Activated CD4-positive, alpha-beta T cell treated with anti-CD3 and anti-CD28 coated beads, Interleukin-2, amount 10 ng/mL, durations not matched to agents 24 days and 14 days (primary cell): ENCODE results near the gene IL16. TPM values are rescaled to one million over a fixed set of nuclear protein-coding genes. Genes with fewer than 3 reads are reported as not detected.
A peak's percentile ranks its signal among the peaks of the same experiment; 100 is the strongest.

ENCODE experiments used
- DNase-seq: peaks from one replicate; pipeline ENCODE4 v3.0.0; 2022
- H3K27ac Mint-ChIP-seq: one replicate; pipeline ENCODE4 v1.8.0; 2022; ENCODE audit warnings: mild to moderate bottlenecking, mixed read lengths
- H3K27me3 Mint-ChIP-seq: one replicate; pipeline ENCODE4 v1.8.0; 2022; ENCODE audit warnings: mixed read lengths
- H3K36me3 Mint-ChIP-seq: one replicate; pipeline ENCODE4 v1.8.0; 2022; ENCODE audit warnings: low read depth, mild to moderate bottlenecking, mixed read lengths
- H3K4me1 Mint-ChIP-seq: one replicate; pipeline ENCODE4 v1.8.0; 2021; ENCODE audit warnings: mixed read lengths
- H3K4me3 Mint-ChIP-seq: one replicate; pipeline ENCODE4 v1.8.0; 2022; ENCODE audit warnings: mild to moderate bottlenecking, moderate library complexity, mixed read lengths
- H3K9me3 Mint-ChIP-seq: one replicate; pipeline ENCODE4 v1.8.0; 2021; ENCODE audit warnings: mixed read lengths
- intact Hi-C: fragments of 100-400 bp; cut with micrococcal nuclease; formaldehyde crosslinking; loops from one replicate; pipeline ENCODE4 v1.15.1; 2023
- total RNA-seq: library from RNA; stranded (reverse); gene quantifications from 2 replicates; pipeline ENCODE4 v1.2.3, GENCODE V29; 2022

IL16 gene
- total RNA-seq, 1 donor from 2014 or later: 93.2 TPM

DNA sequence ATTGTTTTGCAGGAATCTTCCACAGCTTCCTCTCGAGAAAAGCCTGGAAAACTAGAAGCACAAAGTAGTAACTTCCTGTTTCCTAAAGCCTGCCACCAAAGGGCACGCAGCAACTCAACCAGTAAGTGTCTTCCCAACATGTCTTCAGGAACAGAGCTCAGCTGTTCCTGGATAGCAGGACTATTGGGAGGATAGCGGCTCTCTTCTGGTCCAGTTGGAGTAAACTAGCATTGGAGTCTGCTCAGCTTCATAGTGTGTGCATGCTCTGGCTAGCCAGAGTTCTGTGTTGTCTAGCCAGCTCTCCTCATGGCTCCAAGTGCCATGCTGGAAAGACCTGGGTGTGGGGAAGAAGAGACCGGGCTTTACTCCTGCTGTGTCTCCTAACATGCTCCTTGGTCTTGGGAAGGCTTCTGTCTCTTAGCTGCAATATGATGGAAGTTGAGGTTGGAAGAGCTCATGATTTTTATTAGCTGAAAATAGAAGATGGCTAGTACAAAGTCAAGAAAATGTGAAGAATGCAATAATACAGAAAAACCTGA lies 63.1 kb downstream of the IL16 start:
- DNase-seq: peak; percentile 44
- intact Hi-C loops: loop anchor here (10.0 kb wide), 1 partner anchor 785 kb away; the partner anchor contains the start of gene MEX3B
- peaks cover 20% of the 10 kb centered on the region for H3K27me3 Mint-ChIP-seq
- peaks cover 2% of the 10 kb centered on the region for H3K4me1 Mint-ChIP-seq
- H3K9me3 Mint-ChIP-seq: no peaks in the 10 kb centered on the region
- H3K27ac Mint-ChIP-seq: no peak overlapping the region
- H3K4me3 Mint-ChIP-seq: no peak overlapping the region
- H3K36me3 Mint-ChIP-seq: no peaks in the 10 kb centered on the region

DNA sequence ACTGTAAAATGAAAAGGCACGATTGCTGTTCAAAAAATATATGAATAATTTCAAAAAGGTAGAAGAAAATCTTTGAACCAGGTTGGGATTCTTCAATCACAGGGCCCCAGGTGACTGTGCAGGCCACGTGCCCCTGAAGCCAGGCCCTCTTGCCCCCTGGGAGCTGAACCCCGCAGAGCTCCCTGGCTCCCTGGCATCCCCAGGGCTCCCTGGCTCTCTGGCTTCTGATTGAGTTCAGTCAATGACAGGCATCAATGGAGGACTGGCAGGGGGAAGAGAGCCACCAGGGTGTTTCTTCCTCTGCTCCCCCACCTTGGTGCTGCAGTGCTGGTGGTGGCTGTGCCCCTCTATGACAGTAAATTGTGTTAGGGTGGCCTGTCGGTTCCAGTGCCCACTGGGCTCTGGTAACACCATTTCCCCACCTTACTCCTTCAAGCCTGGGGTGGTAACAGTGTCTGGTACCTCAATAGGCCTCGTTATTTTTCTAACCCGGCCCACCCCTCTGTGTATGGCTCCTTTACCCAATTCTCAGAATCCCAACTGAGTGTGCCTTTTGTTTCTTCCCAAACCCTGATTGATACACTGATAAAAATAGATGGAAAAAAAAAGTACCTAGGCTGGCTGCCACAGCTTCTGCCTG lies 64.6 kb downstream of the IL16 start:
- intact Hi-C loops: loop anchor here (10.0 kb wide), 1 partner anchor 784 kb away; the partner anchor contains the start of gene MEX3B
- Mint-ChIP-seq H3K9me3 (no peaks in the 10 kb centered on the region), H3K27me3 (peaks cover 20% of the 10 kb centered on the region), H3K4me1 (peaks cover 11% of the 10 kb centered on the region), H3K27ac (no peak overlapping the region), H3K36me3 (no peaks in the 10 kb centered on the region), H3K4me3 (no peak overlapping the region)
- peak; percentile 45 for DNase-seq

DNA sequence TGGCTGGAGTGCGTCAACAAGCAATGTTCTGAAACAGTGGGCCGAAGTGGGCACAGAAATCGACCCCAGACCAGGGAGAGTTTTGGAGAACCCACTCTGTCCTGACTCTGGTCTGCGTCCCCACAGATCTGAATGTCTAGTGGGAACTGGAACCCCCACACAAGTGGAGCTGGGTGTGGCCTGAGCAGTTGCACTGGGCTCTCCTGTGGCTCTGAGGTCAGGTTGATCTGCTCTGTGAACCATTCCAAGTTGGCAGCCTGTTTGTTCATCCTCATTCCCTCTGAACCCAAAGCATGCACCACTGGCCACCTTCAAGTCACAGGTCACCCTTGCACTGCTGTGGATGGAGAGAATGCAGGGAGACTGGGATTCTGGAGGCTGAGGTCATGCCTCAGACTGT lies 66.8 kb downstream of the IL16 start:
- peak; percentile 53 for DNase-seq
- H3K27ac Mint-ChIP-seq: no peak overlapping the region
- intact Hi-C loops: loop anchor here (10.0 kb wide), 1 partner anchor 781 kb away; the partner anchor contains the start of gene MEX3B
- H3K4me3 Mint-ChIP-seq: no peak overlapping the region
- H3K27me3 Mint-ChIP-seq: peaks cover 11% of the 10 kb centered on the region
- peaks cover 16% of the 10 kb centered on the region for H3K4me1 Mint-ChIP-seq
- no peaks in the 10 kb centered on the region for H3K36me3 Mint-ChIP-seq
- H3K9me3 Mint-ChIP-seq: no peaks in the 10 kb centered on the region

DNA sequence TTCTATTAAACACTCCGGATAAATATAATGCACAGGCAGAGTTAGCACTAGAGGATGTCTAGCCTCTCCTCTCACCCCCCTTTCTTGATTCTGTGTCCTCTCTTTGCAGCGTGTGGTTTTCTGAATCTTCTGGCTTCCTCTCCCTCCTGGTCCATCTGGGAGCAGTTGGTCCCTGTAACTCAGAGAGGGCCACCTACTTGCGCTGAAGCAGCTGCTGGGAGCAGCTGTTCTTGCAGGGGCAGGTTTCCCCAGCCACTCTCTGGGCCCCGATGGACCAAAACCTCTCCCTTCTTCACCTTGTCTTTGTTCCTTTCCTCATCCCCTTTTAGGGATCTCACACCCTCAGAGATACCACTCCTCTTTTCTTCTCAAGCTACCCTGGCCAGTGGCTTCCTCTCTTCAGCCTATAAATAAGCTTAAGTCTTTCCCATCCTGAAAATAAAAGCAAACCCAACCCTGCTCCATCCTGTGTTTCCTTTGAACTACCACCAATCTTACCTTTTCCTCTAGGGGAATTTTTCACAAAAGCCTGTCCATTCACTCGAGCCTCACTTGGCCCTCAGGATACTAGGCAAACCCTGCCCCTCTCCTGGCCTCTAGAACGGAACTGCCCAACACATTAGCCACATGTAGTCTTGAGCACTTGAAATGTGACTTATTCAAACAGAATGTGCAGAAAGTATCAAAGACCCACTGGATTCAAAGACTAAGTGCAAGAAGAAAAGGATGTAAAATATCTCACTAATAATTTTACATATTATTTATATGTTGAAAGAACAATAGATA lies 67.6 kb downstream of the IL16 start:
- peak; percentile 51 for DNase-seq
- Mint-ChIP-seq H3K4me1 (peaks cover 19% of the 10 kb centered on the region), H3K9me3 (no peaks in the 10 kb centered on the region), H3K27me3 (peaks cover 9% of the 10 kb centered on the region), H3K36me3 (no peaks in the 10 kb centered on the region), H3K27ac (no peak overlapping the region), H3K4me3 (no peak overlapping the region)
- intact Hi-C loops: loop anchor here (10.0 kb wide), 1 partner anchor 781 kb away; the partner anchor contains the start of gene MEX3B

DNA sequence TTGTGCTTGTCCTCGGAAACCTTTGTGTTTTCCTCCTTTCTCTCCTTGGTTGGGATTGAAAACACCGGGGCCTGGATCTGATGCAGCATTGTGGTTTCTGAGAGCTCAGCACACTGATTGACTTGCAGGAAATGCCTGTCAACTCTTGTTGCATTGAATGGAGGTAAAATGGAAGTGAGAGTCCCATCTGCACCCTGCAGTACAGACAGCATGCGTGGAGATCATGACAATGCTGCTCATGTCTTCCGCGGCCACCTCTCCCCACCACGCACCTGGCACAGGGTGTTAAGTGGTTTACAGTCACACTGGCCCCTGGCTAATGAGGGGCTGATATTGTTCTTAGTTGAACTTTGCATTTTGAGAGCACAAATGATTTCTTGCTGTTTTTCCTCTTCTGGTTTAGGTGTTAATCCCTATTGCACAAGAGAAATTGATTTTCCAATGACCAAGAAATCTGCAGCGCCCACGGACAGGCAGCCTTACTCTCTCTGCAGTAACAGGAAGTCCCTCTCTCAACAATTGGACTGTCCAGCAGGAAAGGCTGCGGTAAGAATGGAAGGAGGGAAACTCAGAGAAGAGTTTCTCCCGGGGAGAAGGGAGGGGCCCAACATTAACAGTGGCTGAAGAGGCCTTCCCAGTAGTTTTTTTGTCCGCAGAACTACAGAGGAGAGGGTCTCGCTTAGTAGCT lies 68.7 kb downstream of the IL16 start:
- H3K4me3 Mint-ChIP-seq: peak overlapping the region; percentile 64
- intact Hi-C loops: loop anchor here (5.0 to 10.0 kb wide), 2 partner anchors 779 to 808 kb away; partner anchors contain the start of gene MEX3B
- peaks cover 22% of the 10 kb centered on the region for H3K4me1 Mint-ChIP-seq
- H3K36me3 Mint-ChIP-seq: no peaks in the 10 kb centered on the region
- DNase-seq: peak; percentile 66
- H3K27me3 Mint-ChIP-seq: peaks cover 5% of the 10 kb centered on the region
- H3K27ac Mint-ChIP-seq: peak overlapping the region; percentile 64
- H3K9me3 Mint-ChIP-seq: no peaks in the 10 kb centered on the region

DNA sequence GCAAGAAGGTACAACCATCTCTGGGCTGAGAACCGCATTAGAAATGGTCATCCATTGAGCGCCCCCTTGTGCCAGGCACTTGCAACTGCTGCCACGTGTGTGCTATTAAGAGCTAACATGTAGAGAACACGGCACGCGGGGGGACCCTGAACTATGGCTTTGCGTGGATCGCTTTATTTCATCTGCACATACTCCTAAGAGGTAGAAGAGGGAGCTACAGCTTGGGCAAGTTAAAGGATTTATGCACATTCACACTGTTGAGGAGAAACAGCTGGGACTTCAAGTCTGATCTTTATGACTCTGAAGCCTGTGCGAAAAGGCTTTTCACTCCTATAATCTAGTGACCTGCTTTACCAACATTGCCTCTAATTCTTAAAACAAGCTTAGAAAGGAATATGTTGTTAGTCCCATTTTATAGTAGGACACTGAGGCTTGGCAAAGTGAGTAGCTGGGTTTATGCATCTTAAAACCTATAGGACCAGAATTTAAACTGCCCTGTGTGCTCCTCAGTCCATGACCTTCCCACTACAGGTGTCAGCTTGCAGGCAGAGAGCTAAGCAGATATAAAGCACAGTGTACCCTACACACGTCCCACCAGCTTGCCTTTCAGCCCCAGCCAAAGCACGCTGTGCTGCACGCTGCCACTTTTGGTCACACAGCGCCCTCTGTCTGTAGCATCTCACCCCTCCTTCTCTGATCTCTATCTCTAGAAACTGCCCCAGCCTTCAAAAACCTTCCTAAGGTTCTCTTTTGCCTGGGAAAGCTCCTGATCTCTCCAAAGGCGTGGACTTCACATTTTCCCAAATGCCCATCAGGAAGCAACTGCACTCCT lies 69.5 kb downstream of the IL16 start:
- peak; percentile 95 for DNase-seq
- Mint-ChIP-seq H3K36me3 (no peaks in the 10 kb centered on the region), H3K27me3 (peaks cover 5% of the 10 kb centered on the region), H3K4me1 (peaks cover 26% of the 10 kb centered on the region), H3K4me3 (peak overlapping the region; percentile 64), H3K9me3 (no peaks in the 10 kb centered on the region), H3K27ac (peak overlapping the region; percentile 64)
- intact Hi-C loops: loop anchor here (1.0 to 10.0 kb wide), 5 partner anchors 111 to 809 kb away; partner anchors contain the start of gene MEX3B

DNA sequence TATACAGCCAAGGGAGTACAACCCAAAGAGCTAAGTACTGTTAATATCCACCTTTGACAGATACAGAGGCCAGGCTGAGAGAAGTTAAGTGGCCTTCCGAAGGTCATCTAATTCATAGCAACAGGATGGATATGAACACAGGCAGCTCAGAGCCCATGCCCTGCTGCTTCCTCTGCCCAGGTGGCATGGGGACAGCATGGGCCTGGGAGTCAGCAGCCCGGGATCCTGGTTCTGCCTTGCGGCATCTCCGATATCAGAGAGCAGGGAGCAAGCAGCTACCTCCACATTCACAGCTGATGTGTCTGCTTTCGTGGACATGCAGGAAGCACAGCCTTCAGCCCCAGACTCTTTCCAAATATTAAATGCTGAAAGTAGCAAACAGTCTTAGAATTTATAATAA lies 71.7 kb downstream of the IL16 start:
- H3K27me3 Mint-ChIP-seq: peaks cover 5% of the 10 kb centered on the region
- no peaks in the 10 kb centered on the region for H3K36me3 Mint-ChIP-seq
- H3K9me3 Mint-ChIP-seq: no peaks in the 10 kb centered on the region
- DNase-seq: no peak
- no peak overlapping the region for H3K4me3 Mint-ChIP-seq
- H3K27ac Mint-ChIP-seq: no peak overlapping the region
- peaks cover 26% of the 10 kb centered on the region for H3K4me1 Mint-ChIP-seq
- intact Hi-C loops: loop anchor here (5.0 to 10.0 kb wide), 2 partner anchors 776 to 811 kb away; partner anchors contain the start of gene MEX3B

DNA sequence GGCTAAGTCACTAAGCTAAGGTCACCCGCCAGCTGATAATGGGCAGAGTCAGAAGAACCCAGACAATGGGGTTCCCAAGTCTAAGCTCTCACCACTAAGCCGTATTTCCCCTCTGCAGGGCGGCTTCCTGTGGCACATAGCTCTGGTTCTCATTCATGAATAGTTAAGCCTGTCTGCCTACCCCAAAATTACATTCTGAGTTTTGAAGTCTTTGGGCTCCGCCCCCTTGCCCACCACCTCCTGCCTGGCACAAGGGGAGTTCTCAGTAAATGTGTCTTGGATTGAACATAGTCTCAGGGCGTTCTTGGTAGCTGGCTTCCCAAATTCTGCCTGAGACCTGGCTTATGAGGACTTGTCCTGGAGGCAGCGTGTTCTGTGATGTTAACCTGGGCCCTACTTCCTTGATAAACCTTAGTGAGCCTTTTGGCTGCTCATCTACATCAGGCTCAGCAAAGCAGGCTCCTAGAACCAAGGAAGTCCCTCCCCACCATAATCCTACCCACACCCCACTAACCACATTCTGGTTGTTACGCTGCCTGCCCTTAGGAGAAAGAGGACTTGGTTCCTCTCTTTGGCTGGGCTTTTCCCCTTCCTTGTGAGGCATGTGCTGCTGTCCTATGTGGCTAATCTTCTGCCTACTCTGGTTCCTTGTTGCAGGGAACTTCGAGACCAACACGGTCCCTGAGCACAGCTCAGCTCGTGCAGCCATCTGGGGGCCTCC lies 72.4 kb downstream of the IL16 start:
- intact Hi-C loops: loop anchor here (5.0 to 10.0 kb wide), 2 partner anchors 776 to 812 kb away; partner anchors contain the start of gene MEX3B
- DNase-seq: peak; percentile 65
- no peaks in the 10 kb centered on the region for H3K36me3 Mint-ChIP-seq
- no peak overlapping the region for H3K27ac Mint-ChIP-seq
- peaks cover 26% of the 10 kb centered on the region for H3K4me1 Mint-ChIP-seq
- H3K4me3 Mint-ChIP-seq: no peak overlapping the region
- no peaks in the 10 kb centered on the region for H3K9me3 Mint-ChIP-seq
- H3K27me3 Mint-ChIP-seq: peaks cover 5% of the 10 kb centered on the region

DNA sequence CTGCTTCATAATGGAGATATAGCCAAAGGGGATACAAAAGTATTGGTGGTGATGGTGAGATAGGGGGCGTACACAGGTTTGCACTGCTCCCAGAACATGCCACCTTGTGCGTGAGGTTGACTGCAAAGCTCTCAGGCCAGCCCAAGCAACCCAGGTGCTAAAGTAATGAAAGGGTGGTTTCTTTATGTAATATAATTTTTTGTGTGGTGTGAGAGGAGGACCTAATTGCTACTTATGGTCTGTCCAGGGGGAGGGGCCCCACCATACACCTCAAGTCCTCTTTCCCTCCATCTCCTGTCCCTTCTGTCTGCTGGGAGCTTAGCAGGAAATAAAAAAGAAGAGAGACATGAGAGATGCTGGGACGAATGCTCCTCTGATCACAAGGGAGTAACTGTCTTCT lies 73.5 kb downstream of the IL16 start:
- Mint-ChIP-seq H3K27ac (no peak overlapping the region), H3K27me3 (no peaks in the 10 kb centered on the region), H3K9me3 (no peaks in the 10 kb centered on the region), H3K4me1 (peaks cover 33% of the 10 kb centered on the region), H3K36me3 (peaks cover 2% of the 10 kb centered on the region), H3K4me3 (no peak overlapping the region)
- intact Hi-C loops: loop anchor here (10.0 kb wide), 1 partner anchor 215 kb away; no protein-coding TSS in a partner anchor
- DNase-seq: peak; percentile 45

DNA sequence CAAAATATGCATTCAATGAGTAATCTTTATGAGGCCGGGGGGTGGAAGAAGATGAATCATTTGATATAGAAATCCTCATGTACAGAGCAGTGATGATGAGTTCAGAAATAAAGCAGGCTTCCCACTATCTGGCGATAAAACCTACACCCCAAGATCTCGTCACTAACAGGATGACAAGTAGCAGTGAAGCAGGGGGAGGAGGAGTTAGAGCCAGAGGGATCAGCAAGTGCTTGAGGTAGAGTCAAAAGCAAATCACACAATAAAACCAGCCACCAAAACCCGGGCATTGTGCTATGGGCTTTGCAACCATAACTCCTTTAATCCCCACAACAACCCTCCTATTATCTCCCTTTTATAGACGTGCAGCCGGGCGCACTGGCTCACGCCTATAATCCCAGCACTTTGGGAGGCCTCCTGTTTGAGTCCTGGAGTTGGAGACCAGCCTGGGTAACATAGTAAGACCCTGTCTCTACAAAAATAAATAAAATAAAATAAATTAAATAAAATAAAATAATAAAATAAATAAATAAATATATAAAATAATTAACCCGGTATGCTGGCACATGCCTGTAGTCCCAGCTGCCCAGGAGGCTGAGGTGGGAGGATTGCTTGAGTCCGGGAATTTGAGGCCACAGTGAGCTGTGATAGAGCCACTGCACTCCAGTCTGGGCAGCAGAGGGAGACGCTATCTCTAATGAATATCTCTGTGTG lies 74.3 kb downstream of the IL16 start:
- Mint-ChIP-seq H3K4me1 (peaks cover 34% of the 10 kb centered on the region), H3K27ac (no peak overlapping the region), H3K9me3 (no peaks in the 10 kb centered on the region), H3K4me3 (no peak overlapping the region), H3K36me3 (peaks cover 2% of the 10 kb centered on the region), H3K27me3 (no peaks in the 10 kb centered on the region)
- intact Hi-C loops: loop anchor here (10.0 kb wide), 1 partner anchor 214 kb away; no protein-coding TSS in a partner anchor
- peak; percentile 44 for DNase-seq

DNA sequence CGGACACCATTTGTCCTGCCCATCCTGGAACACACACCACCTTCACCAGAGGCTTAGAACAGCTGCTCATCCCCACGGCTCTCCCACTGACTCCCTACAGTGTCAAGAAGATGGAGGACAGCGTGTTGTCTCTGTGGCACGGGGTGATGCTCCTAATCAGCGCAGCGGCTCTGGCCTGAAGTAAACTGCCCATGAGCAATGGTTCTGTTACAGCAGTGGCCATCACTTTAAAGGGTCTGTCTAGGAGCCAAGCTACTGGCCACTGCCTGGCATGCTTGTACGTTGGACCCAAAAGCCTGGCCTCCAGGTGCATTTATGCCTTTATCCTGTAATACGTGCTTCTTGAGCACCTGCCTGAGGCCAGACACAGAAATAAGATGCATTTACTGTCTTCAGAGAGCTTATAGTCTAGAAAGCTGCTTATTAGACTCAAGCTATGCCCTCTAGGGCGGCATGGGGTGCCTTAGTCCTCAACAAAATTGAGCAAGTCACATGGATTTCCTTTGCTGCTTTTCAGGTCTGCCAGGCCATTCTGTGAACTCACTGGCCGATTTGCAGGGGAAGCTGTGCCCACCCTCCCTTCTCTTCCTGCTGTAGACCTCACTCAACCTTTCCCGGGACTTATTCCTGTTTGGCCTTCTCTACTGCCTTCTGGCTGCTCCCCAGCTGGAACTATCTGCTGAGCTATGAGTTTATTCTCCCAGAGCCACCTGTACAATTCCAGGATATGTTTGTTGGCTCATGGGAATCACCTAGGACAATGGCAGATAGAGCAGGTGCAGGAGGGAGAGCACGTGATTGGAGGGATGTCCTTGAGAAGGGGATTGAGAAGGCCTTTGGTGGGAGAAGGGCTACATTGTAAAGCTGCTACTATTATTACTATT lies 75.3 kb downstream of the IL16 start:
- Mint-ChIP-seq H3K9me3 (no peaks in the 10 kb centered on the region), H3K4me1 (peaks cover 32% of the 10 kb centered on the region), H3K36me3 (peaks cover 3% of the 10 kb centered on the region), H3K27me3 (no peaks in the 10 kb centered on the region), H3K27ac (no peak overlapping the region), H3K4me3 (no peak overlapping the region)
- DNase-seq: peak; percentile 51
- intact Hi-C loops: loop anchor here (10.0 kb wide), 1 partner anchor 213 kb away; no protein-coding TSS in a partner anchor
